OCI-M1 (cell line): Measurements from ENCODE around the gene MBNL3.
"Not testable (repeated sequence)": the region's sequence is repeated elsewhere in the genome, so short reads cannot be mapped to it uniquely, and the experiment has no call there.

ENCODE experiments used
- DNase-seq: peaks from one replicate; lab custom pipeline; 2025; lab: John Stamatoyannopoulos, UW

MBNL3 gene

DNA sequence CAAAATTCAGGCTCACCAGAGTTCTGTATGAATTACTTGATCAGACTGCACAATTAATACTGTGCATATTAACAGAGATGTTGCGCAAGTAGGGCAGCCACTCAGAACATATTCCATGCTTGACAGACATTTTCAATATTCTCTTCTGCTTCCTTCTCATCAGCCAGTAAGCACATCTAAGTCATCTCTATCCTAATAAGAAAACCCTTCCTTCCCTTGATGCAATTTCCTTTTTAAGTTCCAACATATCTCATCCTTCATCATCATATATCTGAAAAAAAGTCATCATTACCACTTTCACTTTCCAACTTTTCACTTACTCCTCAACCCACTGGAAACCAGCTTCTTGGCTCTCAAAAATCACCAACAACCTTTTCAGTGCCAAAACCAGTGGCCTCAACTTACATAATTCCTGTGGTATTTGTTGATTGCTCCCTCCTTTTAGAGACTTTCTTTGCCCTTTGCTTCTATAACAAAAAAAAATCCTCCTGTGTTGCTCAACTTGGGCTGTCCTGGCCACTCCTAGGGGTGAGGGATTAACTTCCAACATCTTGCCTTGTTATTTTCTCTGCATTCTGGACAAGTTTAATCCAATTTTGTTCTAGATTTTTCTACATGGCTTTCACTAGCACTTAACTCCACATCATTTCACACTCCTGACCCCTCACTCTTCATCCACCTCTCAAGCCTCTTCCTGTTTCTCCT lies 14.1 kb downstream of the MBNL3 start:
- DNase-seq = peak; percentile 57

DNA sequence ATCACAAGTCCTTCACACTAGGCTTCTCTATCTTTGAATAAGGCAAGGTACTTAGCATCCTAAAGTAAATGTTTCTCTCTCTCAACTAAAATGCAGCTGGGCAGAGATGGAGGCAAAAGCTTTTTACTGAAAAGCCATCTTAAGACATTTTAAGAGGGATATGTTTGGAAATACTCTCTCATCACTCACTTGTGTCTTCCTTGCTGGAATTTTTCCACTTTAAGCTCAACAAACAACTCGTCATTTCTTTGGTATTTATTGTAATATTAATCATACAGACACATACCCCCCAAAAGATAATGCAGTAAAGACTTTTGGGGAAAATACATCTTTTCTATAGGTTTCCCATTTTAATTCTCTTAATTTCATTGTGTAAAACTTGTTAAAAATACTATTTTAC lies 16.4 kb downstream of the MBNL3 start:
- DNase-seq = no peak

DNA sequence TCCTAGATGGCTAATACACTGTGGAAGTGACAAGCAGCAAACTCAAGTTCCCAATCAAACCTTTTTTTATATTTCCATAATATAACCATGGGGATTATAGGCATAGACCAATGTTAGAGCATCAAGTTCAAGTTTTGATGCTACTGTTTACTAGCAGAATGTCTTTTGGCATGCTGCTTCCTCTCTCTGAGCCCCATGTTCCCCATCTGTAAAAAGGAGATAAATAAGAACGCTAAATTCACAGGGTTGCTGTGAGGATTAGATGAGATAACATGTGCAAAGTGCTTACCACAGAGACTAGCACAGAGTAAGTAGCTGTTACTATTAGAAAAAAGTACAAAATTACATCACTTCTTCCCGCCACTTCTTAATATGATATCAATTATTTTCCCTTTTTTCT lies 18.0 kb downstream of the MBNL3 start:
- DNase-seq = peak; percentile 86

DNA sequence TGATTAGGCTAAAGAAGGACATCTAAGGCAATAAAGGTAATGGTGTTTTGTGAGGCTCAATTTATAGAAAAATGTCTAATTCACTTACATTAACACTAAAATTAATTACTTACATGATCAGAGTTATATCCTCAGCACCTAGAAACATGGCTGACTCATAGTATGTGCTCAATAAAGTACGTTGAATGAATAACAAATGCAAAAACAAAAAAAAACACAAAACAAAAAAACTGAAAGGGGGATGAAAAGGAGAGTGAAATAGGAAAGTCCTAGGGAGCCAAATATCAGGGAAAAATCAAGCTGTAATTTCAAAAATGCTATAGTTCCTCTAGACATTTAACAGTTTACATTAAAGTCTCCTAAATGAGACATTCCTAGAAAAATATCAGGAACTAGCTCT lies 18.7 kb downstream of the MBNL3 start:
- DNase-seq = no peak

DNA sequence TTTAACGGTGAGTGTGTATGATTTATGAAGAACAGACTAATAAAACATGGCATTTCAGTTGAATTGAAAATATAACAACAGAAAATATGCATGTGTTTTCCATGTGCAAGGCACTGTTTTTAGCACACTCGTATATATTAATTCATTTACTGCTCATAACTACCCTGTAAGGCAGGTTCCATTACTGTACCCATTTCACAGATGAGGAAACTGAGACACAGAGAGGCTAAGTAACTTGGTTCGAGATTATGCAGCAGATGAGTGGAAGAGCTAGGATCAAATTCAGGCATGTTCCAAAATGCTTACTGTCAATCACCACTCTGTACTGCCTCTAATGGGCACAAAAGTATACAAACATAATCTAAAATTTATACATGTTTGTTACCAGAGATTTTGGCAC lies 20.4 kb downstream of the MBNL3 start:
- no peak for DNase-seq

DNA sequence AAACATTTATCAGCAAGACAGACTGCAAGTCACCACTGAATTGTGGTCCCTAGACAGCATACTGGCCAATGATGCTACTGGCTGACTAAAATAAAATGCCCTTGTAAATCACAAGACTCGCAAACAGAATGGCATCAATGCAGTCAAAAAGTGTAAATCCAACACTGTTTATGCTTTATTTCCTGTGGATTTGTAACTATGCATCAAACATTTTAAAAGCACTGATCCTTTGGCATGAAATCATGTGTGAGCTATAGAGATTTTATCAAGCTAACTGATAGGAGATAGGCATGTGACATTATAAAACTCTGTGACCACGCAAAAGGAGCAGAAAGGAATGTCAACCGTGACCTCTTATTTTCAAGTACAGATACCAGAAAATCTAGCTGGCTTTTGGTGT lies 20.8 kb downstream of the MBNL3 start:
- DNase-seq = no peak

DNA sequence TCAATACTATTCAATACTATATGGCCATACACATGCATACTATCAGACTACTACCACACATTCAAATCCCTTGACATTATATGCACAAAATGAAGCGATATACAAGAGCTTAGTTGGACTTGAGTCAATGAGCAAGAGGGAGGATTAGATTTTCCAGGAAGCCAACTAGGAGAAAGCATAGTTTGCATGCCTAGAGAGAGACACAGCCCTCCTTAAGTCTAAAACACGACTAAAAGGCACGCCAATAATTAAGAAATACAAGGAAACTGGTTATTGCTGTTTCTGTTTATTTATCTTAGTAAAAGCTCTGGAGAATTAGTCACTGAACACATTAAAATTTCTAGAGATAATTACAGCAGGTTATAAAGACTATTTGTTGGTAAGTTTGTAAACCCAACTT lies 21.8 kb downstream of the MBNL3 start:
- no peak for DNase-seq

DNA sequence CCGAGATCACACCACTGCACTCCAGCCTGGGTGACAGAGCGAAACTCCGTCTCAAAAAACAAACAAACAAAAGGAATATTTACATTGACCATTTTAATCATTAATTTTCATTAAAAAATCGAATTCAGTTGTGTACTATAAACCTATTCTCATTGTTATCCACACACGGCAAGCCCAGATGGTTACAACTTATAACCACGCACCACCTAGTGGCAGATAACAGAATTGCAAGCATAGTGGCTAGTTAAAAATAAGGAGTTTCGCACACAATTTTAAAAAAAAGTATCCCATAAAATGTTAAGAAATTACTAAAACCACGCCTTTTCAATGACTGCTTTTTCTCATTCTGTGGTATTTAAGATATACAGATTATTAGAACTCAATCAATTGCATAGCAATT lies 25.4 kb downstream of the MBNL3 start:
- peak; percentile 45 for DNase-seq

DNA sequence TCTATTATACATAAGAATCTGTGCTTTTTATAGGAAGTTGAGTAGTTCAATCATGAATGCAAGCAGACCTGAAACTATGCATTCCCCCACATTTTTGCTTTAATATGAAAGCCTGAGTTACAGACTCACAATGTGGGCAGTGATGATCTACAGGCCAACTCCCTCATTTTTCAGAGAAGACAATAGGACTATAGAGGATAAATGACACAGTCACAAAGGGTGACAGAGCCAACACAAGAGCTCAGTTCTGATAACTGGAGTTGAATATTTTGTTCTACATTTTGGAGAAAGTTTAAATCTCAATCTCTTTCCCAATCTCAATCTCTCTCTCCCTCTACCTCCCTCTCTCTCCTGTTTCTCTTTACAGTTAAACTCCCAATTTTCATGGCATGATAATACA lies 27.0 kb downstream of the MBNL3 start:
- DNase-seq = no peak

DNA sequence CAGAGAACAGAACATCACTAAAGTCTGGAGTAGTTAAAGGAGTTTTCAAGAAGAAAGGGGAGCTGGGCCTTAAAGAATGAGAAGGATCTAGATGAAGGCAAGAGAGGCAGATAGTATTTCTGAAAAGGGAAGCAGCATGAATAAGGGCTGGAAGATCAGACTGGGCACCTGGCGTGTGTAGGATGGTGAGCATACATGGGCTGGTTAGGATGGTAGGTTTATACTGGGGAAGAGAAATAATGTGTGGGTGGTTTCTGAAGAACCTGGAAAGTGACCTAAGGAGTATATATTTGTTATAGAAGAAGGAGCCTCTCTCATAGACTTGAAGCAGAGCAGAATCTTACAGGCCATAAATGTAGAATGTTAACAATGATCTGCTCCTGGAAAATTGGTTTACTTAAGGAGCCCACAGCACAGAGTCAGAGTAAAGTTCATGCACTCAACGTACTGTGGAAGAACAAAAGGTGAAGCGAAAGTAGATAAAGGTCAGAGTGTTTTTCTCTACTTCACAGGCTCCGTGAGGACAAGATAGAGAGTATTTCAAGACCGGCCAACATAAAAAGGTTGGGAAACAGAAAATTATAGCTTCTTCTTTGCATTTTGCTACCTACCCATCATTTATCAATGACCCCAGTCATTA lies 35.8 kb downstream of the MBNL3 start:
- DNase-seq = no peak

DNA sequence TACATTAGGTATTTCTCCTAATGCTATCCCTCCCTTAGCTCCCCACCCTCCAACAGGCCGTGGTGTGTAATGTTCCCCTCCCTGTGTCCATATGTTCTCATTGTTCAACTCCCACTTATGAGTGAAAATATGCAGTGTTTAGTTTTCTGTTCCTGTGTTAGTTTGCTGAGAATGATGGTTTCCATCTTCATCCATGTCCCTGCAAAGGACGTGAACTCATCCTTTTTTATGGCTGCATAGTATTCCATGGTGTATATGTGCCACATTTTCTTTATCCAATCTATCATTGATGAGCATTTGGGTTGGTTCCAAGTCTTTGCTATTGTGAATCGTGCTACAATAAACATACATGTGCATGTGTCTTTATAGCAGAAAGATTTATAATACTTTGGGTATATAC lies 42.9 kb downstream of the MBNL3 start:
- DNase-seq = not testable (repeated sequence)

DNA sequence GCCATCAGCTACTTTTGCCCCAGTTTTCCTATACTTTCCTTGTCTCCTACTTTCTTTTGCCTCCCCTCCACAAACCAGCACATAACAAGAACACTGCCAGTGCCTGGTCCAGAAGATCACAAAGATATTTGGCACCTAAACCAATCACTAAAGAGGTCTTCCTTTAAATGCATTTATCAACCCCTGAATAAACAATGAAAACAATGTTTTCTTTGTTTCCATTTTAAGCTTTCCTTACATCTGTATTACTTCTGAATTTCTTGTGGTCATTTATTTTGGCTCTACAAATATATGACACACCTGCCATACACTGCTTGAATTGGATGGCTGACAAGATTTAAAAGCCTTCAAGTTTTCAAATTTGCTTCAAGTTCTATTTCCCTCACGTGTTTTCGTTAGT lies 43.9 kb downstream of the MBNL3 start:
- no peak for DNase-seq

DNA sequence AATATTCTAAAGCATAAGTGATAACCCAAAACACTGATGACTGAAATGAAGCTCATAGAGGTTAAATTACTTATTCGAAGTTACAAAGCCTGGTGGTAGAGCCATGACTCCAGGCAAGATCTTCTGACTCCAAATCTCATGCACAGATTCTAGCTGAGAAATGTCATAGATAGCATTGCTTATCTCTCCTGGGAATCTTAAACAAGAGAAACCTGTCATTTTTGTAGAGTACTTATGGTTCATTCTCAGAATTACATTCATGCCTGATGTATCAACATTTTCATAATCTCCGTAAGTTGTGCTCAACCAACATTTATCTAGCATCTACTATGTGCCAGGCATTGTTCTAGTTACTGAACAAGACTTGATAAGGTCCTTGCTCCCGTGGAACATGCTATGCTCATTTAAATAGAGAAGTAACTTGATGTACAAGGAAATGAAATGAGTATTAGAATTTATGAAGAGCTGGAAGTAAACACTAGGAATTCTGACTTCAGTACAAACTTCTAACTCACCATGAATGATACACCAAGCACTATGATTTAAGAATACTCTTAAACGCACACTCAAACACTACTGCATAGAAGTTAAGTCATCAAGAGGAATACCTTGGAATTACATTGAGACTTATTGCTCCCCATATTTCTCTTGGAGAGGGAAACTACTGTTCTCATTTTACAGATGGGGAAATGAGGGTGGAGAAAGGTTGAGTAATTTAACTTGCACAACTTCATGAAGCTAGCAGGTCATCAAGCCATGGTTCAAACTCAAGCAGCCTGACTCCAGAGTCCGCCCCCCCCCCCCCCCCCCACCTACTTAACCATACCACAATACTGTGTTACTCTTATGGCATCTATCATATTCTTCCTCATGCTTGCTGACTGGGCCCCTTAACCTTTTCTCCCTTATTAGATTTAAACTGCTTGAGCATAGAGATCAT lies 45.4 kb downstream of the MBNL3 start:
- no peak for DNase-seq

DNA sequence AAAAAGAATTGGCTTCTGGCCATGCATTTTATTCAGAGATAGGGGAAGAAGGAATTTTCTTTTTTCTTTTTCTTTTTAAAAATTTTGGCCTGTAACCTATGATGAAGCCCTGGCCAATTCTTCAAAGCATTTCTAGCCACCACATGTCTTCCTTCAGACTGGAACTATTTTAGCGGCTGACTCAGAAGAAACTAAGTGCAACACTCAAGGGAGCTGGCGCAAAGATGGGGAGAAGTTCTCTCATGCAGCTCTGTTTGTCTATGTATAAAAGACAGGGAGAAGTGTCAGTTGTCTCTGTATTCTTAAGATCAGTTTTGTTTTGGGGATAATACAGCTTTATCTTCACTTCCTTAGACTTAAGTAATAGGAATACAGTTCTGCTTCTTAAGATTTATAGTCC lies 46.1 kb downstream of the MBNL3 start:
- DNase-seq = no peak

DNA sequence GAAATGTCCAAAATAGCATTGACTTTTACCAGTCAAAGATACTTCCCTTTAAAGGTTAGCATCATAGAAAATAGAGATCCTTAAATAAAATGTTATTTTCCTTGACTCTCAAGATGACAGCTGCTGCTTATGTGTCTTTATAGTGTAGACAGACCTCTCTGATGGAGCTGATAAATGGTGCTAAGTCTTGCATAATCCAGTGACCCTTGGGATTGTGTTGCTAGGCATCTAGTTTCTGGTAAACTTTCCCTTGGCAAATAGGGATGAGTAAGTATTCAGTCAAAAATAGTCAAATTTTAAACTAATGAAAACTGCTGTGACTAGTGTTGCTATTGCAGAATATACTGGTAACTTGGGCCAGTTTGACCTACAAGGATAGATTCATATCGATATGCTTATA lies 53.6 kb downstream of the MBNL3 start:
- DNase-seq = no peak

DNA sequence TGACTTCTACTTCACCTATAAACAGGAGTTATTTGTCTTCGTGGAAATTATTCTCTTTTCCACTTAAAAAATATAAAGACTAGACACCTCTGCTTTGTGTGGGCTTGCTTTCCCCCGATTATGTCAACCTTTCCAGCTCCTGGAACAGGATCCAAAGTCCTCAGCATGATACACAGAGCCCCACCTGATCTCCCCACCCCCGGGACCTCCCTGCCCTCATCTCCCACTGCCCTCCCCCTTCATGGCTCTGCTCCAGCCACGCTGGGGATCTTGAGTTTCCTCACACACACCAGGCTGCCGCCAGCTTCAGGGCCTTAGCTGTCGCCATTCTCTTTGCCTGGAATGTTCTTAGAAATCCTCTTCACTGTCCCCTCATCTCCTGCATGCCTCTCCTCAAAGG lies 55.3 kb downstream of the MBNL3 start:
- no peak for DNase-seq

DNA sequence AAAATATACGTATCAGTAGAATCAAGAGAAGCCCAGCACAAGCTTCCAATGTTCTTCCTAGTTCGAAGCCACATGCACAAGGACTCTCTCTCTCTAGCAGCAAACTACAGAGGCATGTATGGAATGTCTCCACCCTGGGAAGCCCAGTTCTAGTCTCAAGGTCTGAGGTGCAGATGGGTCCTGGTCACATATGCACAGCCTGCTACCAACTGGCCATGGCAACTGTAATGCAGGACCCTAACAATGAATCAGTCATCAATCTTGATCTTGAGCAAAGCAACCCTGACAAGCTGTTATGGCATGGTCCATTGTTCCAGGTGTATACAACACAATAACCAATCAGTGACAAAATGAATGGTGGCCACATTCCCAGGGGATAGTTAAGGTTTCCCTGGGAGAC lies 55.8 kb downstream of the MBNL3 start:
- DNase-seq = no peak

DNA sequence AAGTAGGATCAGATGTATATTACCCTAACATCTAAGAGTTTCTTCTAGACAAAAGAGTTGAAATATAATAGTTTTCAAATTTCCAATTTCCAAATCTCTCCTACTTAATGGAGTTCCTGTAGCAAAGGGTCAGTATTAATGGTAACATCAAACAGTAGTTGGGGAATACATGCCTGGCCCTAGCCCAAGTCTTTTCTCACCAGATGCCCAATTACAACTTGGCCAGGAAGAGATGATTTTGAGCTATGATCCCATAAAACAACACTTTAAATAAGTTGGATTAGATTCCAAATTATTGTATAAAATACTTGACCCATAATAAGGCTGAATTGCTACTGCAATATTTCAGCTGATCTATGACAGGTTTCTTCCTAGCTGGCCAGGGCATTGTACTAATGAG lies 59.9 kb downstream of the MBNL3 start:
- no peak for DNase-seq

DNA sequence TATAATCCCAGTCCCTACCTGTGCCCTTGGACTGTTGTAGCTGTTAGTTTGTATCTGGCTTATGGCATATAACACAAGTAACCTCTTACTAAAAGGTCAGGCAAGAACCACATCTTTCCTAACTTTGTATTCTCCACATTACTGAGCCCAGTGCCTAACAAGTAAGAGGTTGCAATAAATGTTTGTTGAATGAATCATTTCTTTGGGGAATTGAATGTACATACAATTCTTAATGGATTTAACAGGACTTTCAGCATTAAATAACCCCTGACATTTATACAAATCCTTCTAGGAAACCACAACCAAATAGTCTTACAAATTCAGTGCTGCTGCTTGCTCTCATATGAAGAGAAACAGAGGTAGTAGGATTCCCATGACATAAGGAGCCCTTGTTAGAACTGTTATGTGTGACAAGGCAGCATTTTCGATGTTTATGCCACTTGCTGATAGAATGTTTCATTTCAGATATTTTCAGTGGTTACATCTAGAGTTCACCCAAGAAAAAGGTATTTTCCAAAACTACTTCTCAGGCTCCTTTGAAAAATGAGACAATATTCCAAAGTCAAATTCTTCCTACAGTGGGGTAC lies 62.0 kb downstream of the MBNL3 start:
- DNase-seq = no peak

DNA sequence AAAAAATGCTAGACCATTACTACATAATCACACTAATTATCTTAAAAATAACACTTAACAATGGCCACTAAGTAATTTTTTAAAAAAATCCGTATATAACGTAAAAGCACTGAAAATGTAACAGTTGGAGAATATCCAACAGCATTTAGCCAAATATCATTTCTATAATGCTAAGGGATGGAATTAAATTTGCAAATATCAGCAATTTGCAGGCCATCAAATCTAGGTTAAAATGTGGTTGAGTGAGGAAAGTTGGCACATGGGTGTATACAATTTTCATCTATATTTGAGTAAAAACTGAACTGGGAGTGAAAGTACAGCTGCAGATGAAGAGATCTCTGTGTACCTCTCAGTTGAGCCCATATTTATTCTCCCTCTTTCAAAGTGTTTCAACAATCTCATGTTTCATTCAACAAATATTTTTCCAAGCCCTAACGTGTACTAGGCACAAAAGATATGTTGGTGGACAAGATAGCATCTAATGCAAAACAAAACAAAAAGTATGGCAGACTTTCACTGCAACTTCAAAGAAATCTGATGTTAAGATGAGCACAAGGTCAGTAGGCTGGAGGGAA lies 63.0 kb downstream of the MBNL3 start:
- DNase-seq = no peak

DNA sequence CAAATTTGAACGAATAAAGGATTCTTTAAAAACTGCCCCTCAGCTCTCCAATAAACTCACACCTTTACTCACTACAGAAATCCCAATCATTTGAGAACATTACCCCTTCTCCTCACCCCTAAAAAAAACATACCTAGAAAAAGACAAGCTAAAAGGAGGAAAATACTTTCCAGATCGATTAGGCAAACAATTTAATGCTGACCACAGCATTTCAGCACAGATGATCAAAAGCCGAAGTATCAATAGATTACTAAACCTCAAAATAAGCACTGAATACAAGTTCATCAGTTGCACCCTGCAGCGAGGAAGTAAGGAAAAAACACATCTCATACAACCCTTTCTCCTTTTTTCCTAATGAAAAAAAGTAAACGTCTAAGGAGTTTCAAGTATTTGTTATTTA lies 65.5 kb downstream of the MBNL3 start:
- no peak for DNase-seq

DNA sequence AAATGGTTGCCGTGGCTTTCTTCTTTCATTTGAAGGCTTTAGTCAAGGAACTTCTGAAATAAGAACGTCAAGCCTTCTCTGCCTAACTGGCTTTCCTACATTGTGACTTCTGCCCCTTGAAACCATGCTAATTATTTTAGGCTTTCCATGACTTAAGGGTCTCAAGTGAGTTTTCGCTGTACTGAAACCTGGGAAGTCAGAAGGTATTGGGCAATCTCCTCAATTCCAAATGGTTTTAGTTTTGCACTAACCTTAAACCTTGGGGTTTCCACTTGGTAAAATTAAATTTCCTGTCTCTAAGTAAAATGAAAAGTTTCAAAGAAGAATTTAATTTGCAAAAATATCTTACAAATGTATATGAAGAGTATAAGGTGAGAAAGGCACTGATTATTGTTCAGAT lies 73.8 kb downstream of the MBNL3 start:
- DNase-seq = no peak
